GM19351 (cell line): ENCODE results near the gene KLK2.
"Not testable (repeated sequence)": the region's sequence is repeated elsewhere in the genome, so short reads cannot be mapped to it uniquely, and the experiment has no call there.

Source experiments
- ATAC-seq: cut with Tn5 transposase; IDR thresholded peaks from one replicate; pipeline ENCODE4 v1.9.1; 2021; ENCODE audit warnings: mild to moderate bottlenecking, moderate library complexity; ENCODE audit not compliant: unreplicated experiment

The KLK2 gene

DNA sequence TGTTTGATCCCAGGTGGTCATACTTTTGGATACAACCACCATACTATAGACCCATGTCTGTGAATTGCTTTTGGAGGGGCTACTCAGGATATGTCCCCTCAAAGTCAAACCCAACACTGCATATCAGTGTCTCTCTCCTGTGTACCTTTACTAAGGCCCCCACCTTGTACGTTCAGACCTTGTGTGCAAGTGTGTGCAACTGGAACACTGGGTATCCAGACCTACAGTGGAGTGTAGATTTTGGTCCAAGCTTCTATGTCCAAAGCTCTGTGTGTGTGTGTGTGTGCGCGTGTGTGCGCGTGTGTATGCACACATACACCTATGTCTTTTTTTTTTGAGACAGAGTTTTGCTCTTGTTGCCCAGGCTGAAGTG is 18.0 kb downstream of the KLK2 start:
- no peak for ATAC-seq

DNA sequence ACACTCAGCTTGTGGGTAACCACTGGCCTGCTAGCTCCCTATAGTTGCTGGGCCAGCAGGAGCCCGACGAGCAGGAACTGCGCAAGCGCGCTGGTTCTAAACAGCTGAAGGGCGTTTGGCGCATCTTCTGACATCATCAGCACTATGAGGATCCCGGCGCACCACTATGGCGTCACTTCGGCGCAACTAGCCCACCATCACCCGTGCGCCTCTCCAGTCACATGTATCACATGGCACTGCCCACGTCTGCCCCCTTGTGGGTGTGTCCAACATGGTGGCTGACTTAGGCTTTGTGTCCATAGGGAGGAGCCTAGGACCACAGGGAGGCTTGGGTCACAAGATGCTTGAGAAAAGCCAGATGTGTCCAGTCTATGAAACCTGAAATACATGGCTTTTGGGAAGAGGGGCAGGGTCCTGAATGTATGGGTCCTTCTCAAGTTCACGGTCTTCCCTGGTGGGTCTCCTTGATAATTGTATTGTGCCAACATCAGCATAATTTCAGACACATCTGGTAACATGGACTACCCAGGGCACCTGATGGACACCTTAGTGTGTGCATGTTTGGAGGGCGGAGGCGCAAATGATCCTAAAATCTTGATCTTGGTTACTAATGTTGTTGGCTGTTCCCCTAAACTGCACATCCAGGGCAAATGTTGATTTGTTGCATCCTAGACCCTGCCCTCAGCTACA is 20.0 kb downstream of the KLK2 start:
- no peak for ATAC-seq

- no peak for ATAC-seq
Measured at GRCh38 chr19:50894478-50895356, 21.5 kb downstream of the KLK2 start.

DNA sequence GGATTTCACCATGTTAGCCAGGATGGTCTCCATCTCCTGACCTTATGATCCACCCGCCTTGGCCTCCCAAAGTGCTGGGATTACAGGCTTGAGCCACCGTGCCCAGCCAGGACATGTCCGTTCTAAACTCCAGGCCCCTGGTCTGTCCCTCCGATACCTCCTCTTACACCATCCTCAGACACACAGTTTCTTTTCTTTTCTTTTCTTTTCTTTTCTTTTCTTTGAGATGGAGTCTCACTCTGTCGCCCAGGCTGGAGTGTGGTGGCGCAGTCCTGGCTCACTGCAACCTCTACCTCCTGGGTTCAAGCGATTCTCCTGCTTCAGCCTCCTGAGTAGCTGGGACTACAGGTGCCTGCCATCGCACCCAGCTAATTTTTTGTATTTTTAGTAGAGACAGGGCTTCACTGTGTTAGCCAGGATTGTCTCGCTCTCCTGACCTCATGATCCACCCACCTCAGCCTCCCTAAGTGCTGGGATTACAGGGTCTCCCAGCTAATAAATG is 22.9 kb downstream of the KLK2 start:
- not testable (repeated sequence) for ATAC-seq

DNA sequence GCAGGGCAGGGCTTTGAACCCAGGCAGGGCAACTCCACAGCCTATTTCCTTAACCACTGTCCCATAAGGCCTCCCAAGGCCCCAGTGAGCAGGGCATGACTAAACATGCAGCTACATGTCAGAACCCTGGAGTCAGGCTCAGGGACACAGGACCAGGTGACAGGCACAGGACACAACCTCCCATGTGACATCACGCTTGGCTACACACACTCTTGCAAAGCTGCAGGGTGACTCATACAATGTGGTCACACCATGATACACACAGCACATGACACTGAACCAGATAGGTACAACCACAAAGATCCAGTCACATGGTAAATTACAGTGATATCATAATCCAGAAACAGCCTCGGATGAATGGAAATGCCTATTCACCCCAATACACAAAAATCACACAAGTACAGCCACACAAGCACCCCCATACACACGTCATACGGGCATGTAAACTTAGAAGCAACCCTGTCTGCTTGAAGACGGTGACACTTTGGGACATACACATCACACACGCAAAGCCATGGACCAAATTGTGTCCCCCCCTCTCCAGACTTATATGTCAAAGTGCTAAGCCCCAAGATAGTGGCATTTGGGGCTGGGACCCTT is 23.5 kb downstream of the KLK2 start:
- ATAC-seq = peak; percentile 89

GRCh38 chr19:50897191-50897607 is 24.0 kb downstream of the KLK2 start:
- ATAC-seq = peak; percentile 36

DNA sequence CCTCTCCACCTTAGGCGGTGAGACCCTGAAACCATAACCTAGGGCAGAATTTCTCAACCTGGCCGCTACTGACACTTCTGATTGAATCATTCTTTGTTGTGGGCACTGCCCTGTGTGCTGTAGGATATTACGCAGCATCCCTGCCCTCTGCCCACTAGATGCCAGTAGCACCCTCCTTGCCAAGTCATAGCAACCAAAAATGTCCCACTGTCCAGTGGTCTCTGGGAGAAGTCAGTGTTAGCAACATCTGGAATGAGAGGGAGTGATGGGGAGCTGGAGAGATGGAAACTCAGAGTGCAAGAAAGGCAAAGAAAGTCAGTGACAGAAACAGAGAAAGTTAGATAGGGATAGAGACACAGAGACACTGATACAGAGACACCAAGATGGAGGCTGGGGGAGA is 24.4 kb downstream of the KLK2 start:
- ATAC-seq = no peak

DNA sequence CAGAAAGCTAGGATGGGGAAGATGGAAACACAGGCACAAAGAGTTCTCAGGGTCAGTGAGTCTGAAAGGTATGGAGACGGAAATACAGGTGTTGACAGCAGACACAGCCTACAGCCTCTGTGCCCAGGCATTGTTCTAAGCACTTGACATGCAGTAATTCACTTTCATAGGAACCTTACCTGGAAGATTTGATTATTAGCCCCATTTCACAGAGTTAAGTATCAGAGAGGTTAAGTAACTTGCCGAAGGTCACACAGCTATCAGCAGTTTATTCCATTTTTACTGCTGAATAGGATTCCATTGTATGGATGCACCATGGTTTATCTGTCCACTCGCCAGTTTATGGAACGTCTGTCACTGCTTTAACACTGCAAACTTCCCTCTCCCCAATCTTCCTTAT is 24.8 kb downstream of the KLK2 start:
- ATAC-seq = no peak

DNA sequence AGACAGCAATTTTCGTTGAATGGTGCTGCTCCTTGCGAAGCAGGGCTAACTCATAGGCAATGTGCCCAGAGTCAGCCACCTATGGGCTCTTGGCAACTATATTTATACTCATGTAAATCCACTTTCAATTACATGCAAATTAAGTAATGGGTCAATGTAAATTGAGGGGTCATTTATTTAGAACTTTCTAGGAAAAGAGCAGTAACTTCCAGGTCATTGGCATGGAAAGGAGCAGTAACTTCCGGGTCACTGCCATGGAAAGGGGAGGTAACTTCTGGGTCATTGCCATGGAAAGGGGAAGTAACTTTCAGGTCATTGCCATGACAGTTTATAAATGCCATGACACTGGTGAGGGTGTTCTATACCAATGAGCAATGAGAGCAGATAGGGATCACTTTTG is 26.3 kb downstream of the KLK2 start:
- no peak for ATAC-seq

GRCh38 chr19:50902640-50903039 is 29.4 kb downstream of the KLK2 start:
- ATAC-seq = no peak

GRCh38 chr19:50906217-50906616 is 33.0 kb downstream of the KLK2 start:
- no peak for ATAC-seq

- ATAC-seq = no peak
Measured at GRCh38 chr19:50908336-50908735, 35.1 kb downstream of the KLK2 start.

DNA sequence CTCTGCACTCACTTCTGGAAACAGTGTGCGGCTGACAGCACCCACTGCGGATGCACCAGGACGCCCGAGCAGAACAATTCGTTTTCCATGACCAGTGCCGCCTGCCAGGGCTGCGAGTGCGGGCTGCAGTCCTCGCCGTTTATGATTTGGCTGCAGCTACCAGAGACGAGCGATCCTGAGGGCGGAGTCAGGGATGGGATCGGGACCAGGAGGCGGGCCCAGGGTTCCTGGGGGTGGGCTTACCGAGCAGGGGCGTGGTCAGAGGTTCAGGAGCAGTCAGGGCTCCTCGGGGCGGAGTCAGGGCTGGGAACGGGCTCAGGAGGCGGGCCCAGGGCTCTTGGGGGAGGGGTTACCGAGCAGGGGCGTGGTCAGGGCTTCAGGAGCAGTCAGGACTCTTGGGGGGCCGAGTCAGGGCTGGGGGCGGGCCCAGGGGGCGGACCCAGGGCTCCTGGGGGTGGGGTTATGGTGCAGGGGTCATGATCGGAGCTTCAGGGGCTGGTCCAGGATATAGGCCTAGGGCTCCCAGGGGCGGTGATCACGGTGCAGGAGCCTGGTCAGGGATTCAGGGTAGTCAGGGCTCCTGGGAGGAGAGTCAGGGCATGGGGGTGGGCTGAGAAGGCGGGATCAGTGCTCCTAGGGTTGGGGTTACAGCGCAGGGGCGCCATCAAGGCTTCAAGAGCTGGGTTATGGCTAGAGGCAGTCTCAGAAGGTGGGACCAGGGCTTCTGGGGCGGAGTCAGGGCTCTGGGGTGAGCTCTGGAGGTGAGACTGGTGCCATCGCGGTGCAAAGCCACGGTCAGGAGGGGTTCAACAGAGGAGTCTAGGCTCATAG is 36.2 kb downstream of the KLK2 start:
- ATAC-seq = peak; percentile 69

DNA sequence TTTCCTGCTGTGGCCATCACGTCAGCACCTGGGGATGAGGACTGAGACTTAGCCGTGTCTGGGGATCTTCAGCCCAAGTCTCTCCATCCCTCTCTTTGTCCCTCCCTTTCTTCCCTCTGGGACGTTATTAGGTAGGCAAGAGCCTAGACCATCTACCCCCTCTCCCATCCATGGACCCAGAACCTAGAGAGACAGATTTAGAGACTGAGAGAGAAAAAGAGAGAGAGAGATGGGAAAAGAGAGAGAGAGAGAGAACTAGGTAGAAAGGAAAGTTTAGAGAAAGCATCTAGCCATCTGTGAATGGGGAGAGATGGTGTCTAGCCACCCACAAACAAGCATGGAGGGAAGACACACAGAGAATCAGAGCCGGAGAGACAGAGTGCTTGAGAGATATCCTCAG is 37.5 kb downstream of the KLK2 start:
- ATAC-seq = no peak

GRCh38 chr19:50911206-50912101 is 38.2 kb downstream of the KLK2 start, which contains the start of gene KLK4:
Gene KLK4 (minus strand): TSS chr19:50911395. CDS start chr19:50910738, 657 bp downstream.
- no peak for ATAC-seq

- no peak for ATAC-seq
Measured at GRCh38 chr19:50912102-50912599, 38.9 kb downstream of the KLK2 start.

DNA sequence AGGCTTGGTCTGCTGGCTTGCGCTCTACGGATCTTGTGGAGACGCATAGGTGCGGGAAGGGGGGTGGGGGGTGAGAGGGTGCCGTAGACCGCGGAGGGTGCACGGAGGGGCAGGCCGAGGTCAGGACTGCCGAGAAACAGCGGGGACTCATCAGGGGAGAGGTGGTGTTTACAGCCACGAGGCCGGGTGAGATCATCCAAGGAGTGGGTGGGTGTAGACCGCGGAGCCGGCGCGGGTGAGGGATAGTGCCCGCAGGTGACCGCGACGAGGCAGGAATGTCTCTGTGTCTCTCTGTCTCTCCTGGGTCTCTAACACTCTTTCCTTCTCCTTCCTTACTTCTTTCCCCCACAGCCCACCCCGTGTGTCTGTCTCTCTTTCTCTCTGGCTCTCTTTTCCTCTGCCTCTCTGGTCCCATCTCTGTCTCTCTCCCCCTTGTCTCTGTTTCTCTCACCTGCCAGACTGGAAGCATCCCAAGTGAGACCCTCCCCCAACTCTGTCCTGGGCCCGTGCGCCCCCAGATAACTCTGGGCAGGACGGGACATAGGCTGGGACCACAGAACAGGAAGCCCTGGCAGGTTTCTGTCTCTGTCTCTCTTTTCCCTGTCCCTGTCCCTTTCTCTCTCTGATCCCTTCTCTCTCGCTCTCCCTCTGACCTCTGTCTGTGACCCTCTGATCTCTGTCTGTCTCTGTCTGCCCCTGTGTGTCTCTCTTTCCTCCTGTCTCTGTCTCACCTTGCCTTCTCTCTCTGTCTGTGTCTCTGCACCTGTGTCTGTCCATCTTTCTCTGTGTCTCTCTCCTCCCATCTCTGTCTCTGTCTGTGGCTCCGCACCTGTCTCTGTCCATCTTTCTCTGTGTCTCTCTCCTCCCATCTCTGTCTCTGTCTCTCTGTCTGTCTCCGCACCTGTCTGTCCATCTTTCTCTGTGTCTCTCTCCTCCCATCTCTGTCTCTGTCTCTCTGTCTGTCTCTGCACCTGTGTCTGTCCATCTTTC is 39.8 kb downstream of the KLK2 start:
- no peak for ATAC-seq

DNA sequence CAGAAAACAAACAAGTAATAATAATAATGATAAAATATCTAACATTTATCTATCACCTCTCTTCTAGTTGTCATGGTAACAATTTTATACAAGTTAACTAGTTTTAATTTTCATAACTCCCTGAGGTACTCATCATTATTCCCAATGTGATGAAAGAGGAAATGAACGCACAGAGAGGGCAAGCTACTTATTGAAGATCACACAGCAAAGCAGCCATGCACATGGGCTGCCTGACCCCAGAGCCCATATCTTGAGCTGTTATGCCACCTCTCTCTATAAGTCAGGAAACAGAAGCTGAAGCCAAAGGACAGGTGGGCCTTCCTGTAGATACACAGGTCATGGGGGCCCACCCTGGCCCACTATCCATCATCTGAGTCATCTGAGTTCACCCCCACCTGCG is 42.8 kb downstream of the KLK2 start:
- ATAC-seq = no peak
